ENCODE results near the gene ZNF536.

DNA sequence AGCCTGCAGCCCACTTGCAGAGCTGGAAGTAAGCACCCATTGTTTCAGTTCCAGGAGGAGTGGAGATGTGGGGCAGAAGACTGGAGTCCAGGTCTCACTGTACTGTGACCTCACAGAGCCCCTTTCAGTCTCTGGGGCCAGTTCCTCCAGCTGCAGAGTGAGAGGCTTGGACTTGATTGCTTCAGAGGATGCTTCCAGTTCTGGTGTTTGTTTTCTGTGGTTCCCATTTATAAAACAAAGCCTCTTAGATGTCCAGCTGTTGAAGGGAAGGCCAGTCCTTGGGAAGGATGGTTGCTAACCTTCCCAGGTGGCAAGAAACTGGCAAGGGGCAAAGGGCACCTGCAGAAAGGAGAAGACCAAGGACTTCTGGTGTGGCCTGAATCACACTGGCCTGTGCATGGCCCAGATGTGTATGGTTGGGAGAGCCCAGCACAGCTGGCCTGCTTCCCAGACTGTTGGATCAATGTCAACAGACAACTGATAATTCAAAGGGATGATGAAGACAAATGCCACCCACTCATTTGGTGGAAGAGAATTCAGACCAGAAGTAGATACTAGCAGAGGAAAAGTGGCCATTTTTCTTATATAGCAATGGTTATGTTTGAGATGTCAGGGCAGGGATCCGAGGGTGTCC, 218.5 kb downstream of the ZNF536 start:
- TF ChIP-seq, protein P1, sequence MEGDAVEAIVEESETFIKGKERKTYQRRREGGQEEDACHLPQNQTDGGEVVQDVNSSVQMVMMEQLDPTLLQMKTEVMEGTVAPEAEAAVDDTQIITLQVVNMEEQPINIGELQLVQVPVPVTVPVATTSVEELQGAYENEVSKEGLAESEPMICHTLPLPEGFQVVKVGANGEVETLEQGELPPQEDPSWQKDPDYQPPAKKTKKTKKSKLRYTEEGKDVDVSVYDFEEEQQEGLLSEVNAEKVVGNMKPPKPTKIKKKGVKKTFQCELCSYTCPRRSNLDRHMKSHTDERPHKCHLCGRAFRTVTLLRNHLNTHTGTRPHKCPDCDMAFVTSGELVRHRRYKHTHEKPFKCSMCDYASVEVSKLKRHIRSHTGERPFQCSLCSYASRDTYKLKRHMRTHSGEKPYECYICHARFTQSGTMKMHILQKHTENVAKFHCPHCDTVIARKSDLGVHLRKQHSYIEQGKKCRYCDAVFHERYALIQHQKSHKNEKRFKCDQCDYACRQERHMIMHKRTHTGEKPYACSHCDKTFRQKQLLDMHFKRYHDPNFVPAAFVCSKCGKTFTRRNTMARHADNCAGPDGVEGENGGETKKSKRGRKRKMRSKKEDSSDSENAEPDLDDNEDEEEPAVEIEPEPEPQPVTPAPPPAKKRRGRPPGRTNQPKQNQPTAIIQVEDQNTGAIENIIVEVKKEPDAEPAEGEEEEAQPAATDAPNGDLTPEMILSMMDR (IDR thresholded peaks at IDR 0.05) = no peak
- no peak for TF ChIP-seq POLR2A (IDR thresholded peaks at IDR 0.05)
